Stimulated activated CD8-positive, alpha-beta memory T cell treated with anti-CD3 and anti-CD28 coated beads, Interleukin-4, amount 100 ng/mL, for 4 hours (primary cell): Measurements from ENCODE around the gene STRA8.

Source experiments
- DNase-seq, 2 donors: peaks; one replicate each; pipeline ENCODE4 v3.0.0-alpha.2; 2020; ENCODE audit warnings: low read depth in 2 of 2, low spot score in 1 of 2

Gene STRA8, protein sequence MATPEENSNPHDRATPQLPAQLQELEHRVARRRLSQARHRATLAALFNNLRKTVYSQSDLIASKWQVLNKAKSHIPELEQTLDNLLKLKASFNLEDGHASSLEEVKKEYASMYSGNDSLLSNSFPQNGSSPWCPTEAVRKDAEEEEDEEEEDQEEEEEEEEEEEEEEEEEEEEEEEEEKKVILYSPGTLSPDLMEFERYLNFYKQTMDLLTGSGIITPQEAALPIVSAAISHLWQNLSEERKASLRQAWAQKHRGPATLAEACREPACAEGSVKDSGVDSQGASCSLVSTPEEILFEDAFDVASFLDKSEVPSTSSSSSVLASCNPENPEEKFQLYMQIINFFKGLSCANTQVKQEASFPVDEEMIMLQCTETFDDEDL

DNA sequence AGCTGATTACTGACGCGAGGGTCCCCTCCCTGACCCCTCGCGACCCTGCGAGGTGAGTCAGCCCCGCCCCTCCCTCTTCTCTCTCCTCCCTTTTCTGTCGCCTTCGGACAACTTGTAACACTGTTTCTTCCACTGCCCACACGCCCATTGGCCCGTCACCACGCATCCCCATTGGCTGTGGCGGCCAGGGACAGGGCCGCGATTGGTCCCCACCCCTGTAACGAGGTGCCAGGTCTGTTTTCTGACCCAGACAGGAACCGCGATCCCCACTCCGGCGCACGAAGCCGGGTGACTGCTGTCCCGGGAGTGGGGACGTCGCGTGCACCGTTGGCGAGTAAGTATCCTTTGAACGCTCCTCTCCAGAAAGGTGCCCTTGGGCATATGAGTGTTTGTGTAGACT lies at the start of gene STRA8:
Gene STRA8 (plus strand): TSS at position 269 of the 400 bp plus-strand sequence. CDS start 6,687 bp downstream, outside the sequence.
- DNase-seq, result no peak

DNA sequence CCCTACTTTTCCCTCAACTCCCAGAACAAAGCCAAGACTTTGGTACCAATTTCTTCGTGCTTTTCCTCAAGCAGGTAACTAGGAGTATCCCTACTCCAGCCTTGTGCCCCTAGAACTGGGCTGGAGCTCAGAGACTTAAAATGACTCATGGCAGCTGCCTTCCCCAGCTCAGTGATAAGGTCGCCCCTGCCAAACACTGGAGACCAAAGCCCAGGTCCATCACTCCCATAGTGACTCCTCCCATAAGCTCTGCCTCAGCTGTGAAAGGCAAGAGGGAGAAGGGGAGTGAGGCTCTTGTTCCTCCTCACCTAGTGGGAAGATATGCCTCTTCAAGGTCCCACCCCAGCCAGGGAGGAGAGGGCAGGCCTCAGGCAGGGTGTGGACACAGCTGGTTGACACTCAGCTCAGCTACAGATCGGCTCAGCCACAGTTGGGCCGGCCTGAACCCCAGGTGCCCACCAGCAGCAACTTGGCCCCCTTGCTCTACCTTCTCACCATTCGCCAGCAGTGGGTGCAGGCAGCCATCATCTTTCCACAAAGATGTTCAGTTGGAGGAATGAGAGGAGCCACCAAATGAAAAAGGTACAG lies 49.3 kb upstream of the STRA8 start:
- no peak for DNase-seq

DNA sequence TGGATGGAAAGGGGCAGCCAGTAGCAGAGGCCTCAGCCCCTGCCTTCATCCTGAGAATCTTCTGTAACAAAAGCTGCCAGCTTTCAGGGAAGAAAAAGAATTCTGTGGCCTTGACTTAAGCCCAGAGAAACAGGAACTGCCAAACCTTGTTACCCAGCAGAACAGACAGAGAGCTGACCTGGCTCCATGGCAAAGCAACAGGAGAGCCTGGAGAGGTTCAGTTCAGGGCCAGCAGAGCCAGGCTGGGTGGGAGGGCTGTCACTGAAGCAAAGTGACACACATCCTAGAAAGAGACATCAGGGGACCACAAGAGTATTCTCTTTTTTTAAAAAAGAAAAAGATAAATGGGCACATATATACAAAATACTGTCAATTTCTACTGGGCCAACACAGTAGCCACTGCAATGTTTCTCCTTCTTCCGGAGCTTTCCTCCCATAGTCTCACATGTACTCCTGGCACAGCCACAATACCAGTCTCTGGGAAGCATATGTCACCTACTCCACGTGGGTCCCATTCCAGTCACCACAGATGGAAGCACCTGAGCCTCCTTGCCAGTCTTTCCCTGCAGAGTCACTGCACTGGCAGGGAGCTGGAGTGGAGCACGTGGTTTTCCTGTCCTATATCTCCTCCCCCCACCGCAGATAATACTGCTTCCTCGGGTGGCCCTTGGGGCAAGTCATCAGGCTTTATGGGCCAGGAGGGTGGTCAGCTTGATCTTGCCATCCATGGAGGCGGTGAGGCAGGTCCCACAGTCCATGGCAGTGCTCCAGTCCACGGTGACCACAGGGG lies 48.0 kb upstream of the STRA8 start:
- no peak for DNase-seq

DNA sequence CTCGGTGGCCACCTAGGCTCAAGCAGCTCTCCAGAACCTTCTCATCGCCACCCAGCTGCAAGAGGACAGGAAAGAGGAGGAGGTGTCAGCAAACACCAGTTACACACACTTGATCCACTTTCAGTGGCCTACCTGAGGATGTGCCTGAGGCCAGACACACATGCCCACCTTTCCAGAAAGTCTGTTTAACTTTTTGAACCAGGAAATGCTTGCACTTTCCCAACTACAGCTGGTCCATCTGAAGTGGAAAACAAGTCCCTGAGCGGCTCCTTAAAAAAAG lies 47.4 kb upstream of the STRA8 start:
- DNase-seq, result no peak

DNA sequence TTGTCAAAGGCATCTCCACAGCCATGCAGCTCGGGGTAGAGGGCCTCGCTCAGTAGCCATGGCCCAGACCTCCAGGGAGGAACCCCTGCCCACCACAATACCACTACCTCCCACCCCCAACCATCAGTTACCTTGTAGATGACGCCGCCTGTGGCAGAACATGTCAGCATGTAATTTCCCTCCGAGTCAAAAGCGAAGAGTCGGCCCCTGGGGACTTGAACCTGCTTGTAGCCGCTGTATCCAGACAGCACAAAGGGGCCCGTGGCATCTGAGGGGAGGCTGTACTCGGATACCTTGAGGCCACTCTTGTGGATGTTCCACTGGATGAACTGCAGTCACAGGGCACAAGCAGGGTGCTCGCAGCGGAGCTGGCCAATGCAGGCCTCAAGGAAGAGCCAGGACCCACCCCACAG lies 46.8 kb upstream of the STRA8 start:
- no peak for DNase-seq

DNA sequence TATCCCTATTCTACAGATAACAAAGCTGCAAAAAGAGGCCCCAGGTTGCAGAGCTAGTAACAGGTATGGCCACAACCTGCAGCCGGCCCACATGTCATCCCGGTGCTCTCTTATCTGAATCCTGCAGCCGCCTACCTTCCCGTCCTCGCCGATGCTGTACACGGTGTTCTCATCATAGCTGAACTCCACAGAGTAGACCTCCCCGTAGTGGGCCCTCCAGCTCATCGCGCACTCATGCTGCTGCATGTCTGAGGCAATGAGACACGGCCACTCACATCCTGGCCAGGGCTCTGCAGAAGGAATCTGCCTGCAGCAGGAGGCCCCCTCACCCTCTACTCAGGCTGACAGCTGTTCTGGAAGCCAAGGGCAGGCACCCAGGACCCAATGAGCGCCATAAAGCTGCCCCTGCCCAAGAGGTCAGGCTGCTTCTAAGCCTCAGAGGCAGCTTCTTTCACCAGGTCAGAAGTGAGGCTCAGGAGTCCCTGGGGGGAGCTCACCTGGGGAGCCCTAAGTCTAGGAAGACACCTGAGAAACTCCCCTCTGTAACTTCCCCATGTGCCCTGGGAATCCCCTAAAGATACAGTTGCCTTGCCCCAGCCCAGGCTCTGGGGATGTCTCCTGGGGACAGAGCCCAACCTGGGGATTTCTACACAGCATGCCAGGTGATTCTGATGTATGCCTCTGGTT lies 45.2 kb upstream of the STRA8 start:
- DNase-seq, result no peak

DNA sequence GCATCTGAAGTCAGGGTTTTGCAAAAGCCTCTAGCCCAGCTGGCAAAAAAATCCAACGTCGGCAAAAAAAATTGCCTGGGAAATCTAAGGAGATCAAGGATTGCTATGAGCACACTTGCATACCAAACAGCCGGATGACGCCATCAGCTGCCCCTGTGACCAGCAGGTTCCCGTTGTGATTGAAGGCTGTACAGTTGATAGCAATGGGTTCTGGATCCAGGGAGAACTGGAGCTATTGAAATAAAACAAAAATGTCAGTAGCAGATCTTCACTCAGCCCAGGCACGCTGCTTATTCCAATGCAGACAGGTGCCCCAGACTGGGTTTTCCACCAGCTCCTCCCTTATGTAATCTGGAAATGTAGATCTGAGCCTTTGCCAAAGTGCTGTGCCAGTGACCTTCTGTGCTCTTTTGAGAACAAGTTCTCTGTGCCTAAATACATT lies 44.4 kb upstream of the STRA8 start:
- no peak for DNase-seq

DNA sequence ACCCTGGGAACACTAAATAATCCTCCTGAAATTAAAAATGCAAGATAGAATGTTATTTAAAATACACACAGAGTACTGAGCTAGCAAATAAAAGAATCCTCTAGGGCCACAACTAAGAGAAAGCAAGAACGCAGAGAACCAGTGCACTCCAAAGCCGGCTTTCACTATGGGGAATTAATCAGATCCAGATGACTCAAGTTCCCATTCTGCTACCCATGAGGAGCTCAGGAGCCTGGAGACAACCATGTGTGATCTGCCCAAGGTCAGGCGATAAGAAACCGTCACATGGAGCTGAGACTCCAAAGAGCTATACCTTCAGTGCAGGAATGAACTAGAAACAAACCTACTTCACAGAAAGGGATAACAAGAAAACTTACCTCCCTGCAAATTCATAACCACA lies 43.7 kb upstream of the STRA8 start:
- DNase-seq, result no peak

DNA sequence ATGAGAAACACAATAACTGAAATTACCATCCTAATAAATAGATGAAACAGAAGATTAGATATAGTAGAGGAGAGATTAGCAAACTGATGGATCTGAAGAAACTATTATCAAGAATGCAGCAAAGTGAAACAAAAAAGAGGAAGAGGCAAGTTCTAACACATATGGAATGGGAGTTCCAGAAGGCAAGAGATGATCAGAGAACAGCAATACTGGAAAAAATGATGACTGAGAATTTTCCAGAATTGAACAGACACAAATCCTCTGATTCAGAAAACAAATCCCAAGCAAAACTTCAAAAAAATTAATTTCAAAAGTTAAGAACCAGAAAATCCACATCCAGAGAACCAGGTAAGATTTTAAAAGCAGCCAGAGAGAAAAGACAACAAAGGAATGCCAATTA lies 42.9 kb upstream of the STRA8 start:
- no peak for DNase-seq

DNA sequence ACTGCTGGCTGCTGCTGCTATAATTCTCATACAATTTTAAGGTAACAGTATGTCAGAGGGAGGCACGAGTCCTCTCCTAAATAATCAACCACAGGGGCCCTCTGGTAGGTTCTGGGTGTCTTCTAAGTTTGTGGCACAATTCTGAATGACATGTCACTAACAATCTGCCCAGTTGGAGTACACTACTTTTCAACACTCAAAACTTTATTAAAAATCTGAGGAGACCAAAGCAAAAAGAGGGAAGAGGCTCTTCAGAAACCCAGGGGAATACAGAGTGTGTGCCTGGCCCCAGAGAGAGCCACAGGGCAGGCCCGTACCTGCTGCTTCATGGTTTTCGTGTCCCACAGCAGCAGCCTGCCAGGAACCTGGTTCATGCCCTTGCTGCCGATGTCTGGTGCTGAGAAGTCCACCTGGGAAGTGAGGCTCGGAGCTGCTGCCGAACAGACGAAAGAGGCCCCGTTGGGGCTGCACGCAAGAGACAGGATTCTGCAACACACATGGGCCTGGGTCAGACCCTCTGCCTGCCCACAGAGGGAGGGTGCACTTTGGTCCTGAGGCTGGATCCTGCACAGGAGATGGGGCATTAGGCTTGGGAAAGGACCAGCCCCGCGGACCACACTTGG lies 40.6 kb upstream of the STRA8 start:
- DNase-seq, result no peak

DNA sequence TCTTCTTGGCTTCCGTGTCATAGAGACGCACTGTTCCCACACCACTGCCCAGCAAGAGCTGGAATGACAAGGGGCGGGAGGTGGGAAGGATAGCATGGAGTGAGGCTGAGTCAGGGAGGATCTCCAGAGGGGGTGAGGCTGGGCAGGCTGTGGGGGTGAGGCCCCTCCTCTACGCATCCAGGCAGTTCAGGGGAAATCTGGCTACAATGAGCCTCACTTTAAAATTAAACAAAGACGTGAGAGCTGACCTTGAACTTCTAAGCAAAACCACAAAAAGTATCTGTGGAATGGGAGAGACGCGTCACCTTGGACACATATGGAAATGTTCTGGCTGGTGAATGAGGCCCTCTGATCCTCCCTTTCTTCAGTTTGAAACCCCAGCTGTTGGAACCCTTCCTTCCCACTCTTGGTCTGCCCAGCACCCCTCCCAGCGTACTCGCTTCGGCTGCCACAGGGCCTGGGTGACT lies 40.0 kb upstream of the STRA8 start:
- no peak for DNase-seq

DNA sequence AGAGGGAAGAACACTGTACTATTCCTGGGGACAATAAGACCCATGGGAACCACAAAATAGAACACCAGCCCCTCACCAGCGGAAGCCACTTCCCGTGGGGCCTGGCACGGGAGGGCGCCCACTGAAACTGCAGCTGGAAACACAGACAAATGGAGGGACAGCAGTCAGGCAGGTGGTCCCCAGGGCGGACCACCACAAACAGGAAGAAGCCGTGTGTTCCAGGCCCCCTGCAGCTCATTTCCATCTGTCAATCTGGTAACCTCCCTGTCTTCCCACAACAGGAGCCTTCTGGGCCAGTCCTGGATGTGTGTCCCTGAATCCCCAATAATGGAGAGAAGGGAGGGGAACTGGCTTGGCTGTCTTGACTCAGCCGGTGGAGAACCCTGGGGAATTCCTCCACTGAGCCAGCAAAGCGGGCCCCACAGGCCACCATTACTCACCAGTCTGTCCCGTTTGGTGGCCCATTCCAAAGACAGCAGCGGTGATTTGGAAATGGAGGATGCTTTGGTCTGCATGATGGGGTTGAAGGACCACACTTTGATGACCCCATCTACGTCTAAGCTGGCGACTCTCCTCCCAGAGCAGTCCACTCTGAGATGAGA lies 39.0 kb upstream of the STRA8 start:
- DNase-seq, result no peak

DNA sequence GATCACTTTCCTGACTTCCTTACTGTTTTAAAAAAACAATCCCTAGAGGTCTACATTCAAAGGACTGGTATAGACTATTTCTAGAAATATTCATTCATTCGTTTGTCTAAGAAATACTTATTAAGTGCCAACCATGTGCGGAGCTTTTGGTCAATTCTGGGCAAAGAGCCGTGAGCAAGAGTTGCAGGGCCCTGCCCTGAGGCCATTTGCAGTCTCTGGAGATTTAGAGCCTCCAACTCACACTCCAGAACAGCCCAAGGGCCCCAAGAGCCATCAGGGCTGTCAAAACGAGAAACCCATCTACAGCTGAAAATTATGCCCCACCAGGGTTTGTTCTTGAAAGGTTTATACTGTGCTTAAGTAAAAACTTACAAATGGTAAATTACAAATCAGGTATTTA lies 38.5 kb upstream of the STRA8 start:
- no peak for DNase-seq

DNA sequence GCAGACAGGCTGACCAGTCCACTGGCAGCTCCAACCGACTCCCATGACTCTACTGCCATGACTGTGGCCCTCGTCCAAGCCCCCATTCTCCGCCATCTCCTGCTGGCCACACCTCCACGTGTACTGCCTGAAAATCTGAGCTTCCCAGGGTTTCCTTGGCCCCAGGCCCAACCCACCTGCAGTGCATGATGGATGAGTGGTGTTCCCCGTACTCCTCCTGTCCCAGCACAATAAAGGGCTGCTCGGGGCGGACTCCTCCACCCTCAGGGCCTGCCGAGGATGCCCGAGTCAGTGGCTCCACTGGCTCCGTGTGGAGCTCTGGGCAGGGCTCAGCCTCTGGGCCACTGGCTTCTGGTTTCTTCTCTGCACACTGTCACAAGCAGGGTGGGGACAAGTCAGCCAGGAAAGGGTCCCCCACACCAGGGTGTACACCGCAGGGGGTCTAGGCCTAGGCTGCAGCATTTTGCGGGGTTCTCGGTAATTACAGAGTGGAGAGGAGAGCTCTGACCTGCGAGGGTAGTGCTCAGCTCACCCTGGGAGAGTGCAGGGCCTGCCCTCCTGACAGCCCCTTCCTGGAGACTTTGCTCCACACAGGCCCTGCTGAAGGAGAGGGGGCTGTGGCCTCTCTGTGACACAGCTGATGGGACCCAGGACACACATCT lies 37.5 kb upstream of the STRA8 start:
- no peak for DNase-seq

DNA sequence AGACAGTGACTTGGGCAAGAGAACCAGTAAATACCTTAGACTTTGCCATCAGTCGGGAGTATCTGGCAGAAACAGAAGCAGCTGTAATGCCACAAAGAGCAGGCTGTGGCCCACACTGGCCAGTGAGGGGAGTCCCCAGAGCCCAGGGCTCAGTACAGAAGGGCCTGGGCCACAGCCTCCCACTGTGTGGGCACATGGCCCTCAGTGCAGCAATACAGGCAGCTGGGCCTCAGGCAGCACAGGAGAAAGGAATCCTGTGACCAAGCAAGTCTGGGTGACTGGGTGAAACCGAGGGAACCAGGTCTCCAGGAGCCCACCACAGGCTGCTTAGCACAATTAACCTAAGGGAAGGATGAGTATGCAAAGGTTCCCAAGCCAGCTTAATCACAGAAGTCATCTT lies 36.3 kb upstream of the STRA8 start:
- no peak for DNase-seq

DNA sequence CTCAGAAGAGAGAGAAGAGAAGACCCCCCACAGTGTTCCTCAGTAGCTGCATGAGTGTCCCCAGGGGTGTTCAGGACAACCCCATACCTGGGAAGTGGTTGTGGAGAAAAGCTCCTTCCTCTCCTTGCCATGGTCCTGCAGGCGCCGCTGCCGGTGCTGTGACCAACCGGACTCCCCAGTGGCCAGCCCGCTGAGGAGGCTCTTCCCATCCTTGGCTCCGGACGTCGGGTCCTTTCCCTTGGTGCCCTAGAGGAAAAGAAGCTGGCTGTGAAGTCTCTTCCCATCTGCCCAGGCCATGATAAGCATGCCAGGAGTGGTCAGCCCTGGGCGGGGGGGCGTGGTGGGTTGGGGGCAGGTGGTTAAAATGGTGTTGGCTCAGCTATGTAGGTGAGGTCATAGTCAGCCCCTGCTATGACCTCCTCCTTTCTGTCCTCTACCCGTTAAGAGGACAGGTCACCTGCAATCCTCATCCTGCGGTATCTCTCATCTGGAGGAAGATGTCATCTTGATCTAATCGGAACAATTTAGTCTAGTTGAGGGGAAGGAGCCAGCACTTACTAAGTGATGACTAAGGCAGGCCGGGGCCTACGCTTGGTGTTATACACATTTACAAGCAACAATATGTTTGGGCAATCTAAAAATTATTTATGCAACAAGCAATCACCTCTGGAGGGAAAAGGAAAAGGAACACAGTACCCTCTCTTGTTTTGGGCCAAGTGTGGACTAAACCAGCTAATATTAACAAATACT lies 35.6 kb upstream of the STRA8 start:
- DNase-seq, result no peak

DNA sequence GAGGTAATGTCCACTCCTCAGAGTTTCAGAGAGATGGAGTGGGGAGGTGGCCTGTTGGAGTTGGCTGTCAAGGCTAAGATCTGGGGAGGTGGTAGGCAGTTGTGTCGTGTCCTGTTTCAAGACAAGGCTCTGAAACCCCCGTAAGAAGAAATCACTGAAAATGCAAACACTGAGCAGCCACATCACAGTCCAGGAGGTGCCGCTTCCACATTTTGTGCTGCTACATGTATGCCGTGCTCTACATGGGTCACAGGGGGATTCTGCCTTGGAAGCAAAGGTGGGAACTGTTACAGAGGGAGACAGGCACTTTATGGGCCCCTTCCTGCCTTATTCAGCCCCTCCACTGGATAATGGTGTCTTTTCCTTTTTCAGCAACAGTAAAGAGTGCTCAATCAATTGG lies 34.2 kb upstream of the STRA8 start:
- no peak for DNase-seq

DNA sequence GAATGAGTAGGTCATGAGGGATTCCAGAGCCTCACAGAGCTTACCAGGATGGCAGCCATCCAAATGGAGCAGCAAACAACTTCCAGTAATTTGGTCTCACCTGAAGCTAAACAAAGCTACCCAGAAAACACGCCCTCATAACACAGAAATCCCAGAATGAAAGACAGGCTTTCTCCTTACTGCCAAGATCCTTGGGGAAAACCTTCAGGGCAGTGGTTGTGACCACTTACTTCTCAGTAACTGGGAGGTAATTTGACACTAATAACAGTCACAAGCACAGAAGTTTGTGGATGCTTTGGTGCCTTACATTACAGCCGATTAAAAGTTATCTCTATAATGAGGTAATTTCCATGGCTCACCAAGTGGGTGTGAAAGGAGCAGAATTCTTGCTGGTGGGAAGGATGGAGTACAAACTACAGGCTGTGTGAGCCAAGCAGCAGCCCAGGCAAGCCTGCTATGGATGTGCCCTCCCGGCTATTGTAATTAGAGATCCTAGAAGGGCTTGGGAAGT lies 32.8 kb upstream of the STRA8 start:
- no peak for DNase-seq

DNA sequence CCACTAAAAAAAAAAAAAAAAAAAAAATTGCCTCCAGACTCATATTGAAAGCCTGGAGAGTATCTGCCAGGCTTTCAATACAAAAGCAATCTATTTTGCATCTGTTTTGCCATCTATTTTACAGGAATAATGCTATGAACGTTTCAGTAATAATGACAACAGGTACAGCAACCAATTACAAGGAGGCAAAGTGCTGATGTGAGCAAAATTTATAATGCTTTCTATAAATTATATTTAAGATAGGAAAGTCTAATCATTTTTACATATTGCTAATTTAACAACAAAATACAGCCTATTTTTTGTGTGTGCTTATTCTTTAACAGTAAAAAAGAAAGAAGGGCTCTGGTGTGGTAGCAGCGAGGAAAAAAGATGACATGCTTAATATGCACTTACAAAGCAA lies 32.3 kb upstream of the STRA8 start:
- no peak for DNase-seq
